ENCODE results near the gene PHF2.

DNA sequence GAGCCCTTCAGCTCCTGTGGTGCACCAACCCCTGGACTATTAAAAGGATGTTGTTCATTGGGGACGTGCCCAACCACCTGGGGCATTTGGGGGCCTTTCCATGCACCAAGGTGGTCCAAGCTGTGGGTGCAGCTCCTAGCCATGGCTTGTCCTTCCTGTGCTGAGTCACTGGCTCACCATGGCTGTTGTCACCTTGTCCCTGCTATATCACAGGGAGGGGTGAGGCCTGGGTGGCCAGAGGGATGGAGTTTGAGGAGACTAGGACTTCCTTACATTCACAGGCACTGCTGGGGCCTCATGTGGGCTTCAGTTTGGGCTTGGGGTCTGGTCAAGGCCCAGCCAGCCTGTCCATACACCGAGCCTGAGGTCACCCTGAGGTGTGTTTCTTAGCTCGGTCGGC is 45.5 kb downstream of the PHF2 start:
- no peak for TF ChIP-seq CTCF (IDR thresholded peaks at IDR 0.05; ENCODE audit: insufficient read depth, low read depth, low read length)
- TF ChIP-seq EZH2 (IDR thresholded peaks at IDR 0.05; ENCODE audit: insufficient read depth, low read length) = no peak
